ENCODE measurements around the gene FRYL. TPM values are rescaled to one million over a fixed set of nuclear protein-coding genes. Genes with fewer than 3 reads are reported as not detected.
"Not testable (repeated sequence)": the region's sequence is repeated elsewhere in the genome, so short reads cannot be mapped to it uniquely, and the experiment has no call there.

Gene FRYL
- total and polyA plus RNA-seq, 12 donors: 16.5 to 64.4 (median 41.1) TPM

DNA sequence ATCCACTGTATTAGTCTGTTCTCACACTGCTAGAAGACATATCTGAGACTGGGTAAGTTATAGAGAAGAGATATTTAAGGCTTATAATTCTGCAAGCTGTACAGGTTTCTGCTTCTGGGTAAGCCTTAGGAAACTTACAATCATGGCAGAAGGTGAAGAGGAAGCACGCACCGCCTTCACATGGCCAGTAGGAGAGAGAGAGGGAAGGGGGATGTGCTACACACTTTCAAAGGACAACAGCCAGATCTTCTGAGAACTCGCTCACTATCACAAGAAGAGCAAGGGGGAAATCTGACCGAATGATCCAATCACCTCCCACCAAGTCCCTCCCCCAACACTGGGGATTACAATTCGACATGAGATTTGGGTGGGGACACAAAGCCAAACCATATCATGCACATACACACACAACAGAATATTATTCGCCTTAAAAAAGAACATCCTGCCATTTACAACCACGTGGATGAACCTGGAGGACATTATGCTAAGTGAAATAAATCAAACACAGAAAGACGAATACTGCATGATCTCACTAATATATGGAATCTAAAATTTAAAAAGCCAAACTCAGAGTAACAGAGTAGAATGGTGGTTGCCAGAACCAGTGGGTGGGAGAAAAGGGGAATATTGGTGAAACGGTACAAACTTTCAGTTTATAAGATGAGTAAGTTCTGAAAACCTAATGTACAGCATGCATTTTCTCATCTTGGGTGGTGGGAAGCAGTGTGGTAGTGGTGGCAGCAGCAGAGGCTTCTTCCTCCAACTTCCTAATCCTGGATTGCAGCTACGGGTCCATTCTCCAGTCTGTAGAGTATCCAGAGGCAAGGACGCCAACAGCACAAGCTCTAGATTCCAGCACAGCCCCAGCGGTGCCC is 12.8 kb downstream of the FRYL start:
- intact Hi-C loops (cut with DNase I): no loop called here

GRCh38 chr4:48766131-48766792 is 13.8 kb downstream of the FRYL start:
- 88 to 91% (median 90%) methylated on average over 4 of the region's 4 CpGs for WGBS, 4 donors
- Histone ChIP-seq H3K4me1 (replicated peaks in 1 of 2) (no peaks in the 10 kb centered on the region), H3K36me3 (replicated peaks in 1 of 2) (no peaks in the 10 kb centered on the region), H3K27me3 (no peaks in the 10 kb centered on the region), H3K27ac (no peak overlapping the region), H3K4me3 (no peak overlapping the region), H3K9me3 (replicated peaks in 1 of 3) (no peaks in the 10 kb centered on the region)
- intact Hi-C loops (cut with DNase I): no loop called here
- no peak for TF ChIP-seq POLR2A (IDR thresholded peaks at IDR 0.05)
- TF ChIP-seq, protein P1, sequence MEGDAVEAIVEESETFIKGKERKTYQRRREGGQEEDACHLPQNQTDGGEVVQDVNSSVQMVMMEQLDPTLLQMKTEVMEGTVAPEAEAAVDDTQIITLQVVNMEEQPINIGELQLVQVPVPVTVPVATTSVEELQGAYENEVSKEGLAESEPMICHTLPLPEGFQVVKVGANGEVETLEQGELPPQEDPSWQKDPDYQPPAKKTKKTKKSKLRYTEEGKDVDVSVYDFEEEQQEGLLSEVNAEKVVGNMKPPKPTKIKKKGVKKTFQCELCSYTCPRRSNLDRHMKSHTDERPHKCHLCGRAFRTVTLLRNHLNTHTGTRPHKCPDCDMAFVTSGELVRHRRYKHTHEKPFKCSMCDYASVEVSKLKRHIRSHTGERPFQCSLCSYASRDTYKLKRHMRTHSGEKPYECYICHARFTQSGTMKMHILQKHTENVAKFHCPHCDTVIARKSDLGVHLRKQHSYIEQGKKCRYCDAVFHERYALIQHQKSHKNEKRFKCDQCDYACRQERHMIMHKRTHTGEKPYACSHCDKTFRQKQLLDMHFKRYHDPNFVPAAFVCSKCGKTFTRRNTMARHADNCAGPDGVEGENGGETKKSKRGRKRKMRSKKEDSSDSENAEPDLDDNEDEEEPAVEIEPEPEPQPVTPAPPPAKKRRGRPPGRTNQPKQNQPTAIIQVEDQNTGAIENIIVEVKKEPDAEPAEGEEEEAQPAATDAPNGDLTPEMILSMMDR (IDR thresholded peaks at IDR 0.05): no peak
- DNase-seq: no peak

More for the DNA sequence above, 12.8 kb downstream of the FRYL start:
- Histone ChIP-seq H3K9me3 (replicated peaks in 1 of 3) (no peaks in the 10 kb centered on the region), H3K27ac (no peak overlapping the region), H3K4me3 (no peak overlapping the region), H3K27me3 (no peaks in the 10 kb centered on the region), H3K36me3 (replicated peaks in 1 of 2) (no peaks in the 10 kb centered on the region), H3K4me1 (replicated peaks in 1 of 2) (no peaks in the 10 kb centered on the region)
- 94 to 96% (median 95%) methylated on average over 10 to 12 of the region's 12 CpGs for WGBS, 4 donors
- no peak for DNase-seq
- TF ChIP-seq, protein P1 (IDR thresholded peaks at IDR 0.05): no peak
- TF ChIP-seq POLR2A (IDR thresholded peaks at IDR 0.05): no peak

DNA sequence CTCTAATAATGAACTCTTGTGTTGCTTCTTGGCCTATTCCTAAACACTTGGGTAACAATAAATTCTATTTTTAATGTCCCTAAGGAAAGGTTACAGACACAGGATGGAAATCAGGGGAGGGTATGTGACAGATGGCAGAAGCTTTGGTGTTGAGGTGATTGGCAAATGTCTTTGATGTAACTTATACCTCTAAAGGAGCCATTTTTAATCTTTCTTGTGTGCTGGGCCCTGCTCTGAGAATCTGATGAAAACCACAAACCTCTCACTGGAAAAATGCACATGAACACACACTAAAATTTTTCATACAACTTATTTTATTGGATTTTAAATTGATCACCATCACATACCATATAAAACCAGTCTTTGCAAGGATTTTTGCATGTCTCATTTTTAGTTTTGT is 17.7 kb downstream of the FRYL start:
- no peak for DNase-seq
- Histone ChIP-seq H3K27ac (no peak overlapping the region), H3K36me3 (replicated peaks in 1 of 2) (no peaks in the 10 kb centered on the region), H3K4me1 (replicated peaks in 1 of 2) (peaks cover 0 to 3% of the 10 kb centered on the region in 2 donors), H3K4me3 (no peak overlapping the region), H3K9me3 (replicated peaks in 1 of 3) (no peaks in the 10 kb centered on the region), H3K27me3 (no peaks in the 10 kb centered on the region)
- intact Hi-C loops (cut with DNase I): no loop called here
- no peak for TF ChIP-seq POLR2A (IDR thresholded peaks at IDR 0.05)
- TF ChIP-seq, protein P1 (IDR thresholded peaks at IDR 0.05): no peak

- WGBS, 4 donors: 92 to 97% (median 93%) methylated on average over 3 of the region's 3 CpGs
- Histone ChIP-seq H3K36me3 (replicated peaks in 1 of 2) (no peaks in the 10 kb centered on the region), H3K27me3 (no peaks in the 10 kb centered on the region), H3K4me3 (no peak overlapping the region), H3K27ac (no peak overlapping the region), H3K4me1 (replicated peaks in 1 of 2) (peaks cover 0 to 3% of the 10 kb centered on the region in 2 donors), H3K9me3 (replicated peaks in 1 of 3) (no peaks in the 10 kb centered on the region)
- intact Hi-C loops (cut with DNase I): no loop called here
- TF ChIP-seq, protein P1 (IDR thresholded peaks at IDR 0.05): no peak
- no peak for TF ChIP-seq POLR2A (IDR thresholded peaks at IDR 0.05)
- no peak for DNase-seq
These were observed 18.8 kb downstream of the FRYL start for GRCh38 chr4:48761286-48761685.

- DNase-seq; H3K27ac ChIP-seq; H3K27me3 ChIP-seq; H3K36me3 ChIP-seq (replicated peaks in 1 of 2); H3K9me3 ChIP-seq (replicated peaks in 1 of 3); H3K4me1 ChIP-seq (replicated peaks in 1 of 2); H3K4me3 ChIP-seq; intact Hi-C loops (cut with DNase I): not testable (repeated sequence)
- 94 to 98% (median 95%) methylated on average over 5 of the region's 5 CpGs for WGBS, 4 donors
These were observed 21.4 kb downstream of the FRYL start for GRCh38 chr4:48758703-48759102.

Data from adrenal gland (tissue), 12 donors.